ENCODE results near the gene AK3. TPM values are rescaled to one million over a fixed set of nuclear protein-coding genes. Genes with fewer than 3 reads are reported as not detected.

AK3 gene
- total and polyA plus RNA-seq, 2 donors (not counting 3 experiments of a cell fraction or from before 2014, with no cell fraction given), result 20.6 to 42.3 TPM

DNA sequence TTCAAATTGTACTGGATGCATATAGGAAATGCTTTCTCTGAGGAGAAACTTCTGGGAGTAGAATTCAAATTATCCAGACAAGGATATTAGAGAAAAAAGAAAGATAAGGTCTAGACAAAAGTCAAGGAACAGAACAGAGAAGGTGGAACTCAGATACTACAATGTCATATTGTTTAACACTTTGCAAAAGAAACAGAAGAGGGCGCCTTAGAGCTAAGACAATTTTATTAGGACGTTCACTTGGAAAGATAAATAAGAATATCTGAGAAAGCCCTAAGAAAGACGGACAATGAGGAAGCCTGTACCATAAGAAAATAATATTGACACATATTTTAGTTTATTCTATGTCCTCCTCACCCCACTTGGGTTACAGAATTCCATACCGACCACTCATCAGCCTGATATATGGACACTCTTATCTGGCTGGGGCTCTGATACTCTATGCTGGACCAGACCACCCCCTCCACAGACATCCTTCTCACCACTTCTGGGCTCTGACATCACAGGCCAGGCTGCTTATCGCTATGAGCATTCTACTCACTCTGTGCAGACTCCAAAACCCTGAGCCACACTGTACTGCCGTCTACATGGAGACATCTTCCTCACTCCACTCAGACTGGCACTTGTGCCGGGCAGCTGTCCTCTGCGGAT lies 9.1 kb upstream of the AK3 start:
- Histone ChIP-seq H3K4me2 (ENCODE audit: insufficient read depth, low read length) (no peak overlapping the region), H4K20me1 (replicated peaks; ENCODE audit: control insufficient read depth, extremely low read depth, insufficient read depth, low read length) (no peaks in the 10 kb centered on the region), H3K9me3 (replicated peaks; ENCODE audit: control insufficient read depth, insufficient read depth, low read length) (no peaks in the 10 kb centered on the region), H3K9ac (replicated peaks; ENCODE audit: extremely low read depth, insufficient read depth, low read length) (no peak overlapping the region), H3K27ac (ENCODE audit: insufficient read depth, low read depth, low read length) (no peak overlapping the region), H3K9me1 (replicated peaks; ENCODE audit: control insufficient read depth, extremely low read depth, insufficient read depth, low read length) (no peaks in the 10 kb centered on the region), H2AFZ (ENCODE audit: low read depth, low read length) (no peak overlapping the region), H3K79me2 (ENCODE audit: control insufficient read depth, insufficient read depth, low read length) (no peaks in the 10 kb centered on the region), H3K27me3 (ENCODE audit: control insufficient read depth in 2 of 2, insufficient read depth in 2 of 2, low read length in 2 of 2) (no peaks in the 10 kb centered on the region), H3K36me3 (ENCODE audit: control insufficient read depth in 2 of 2, extremely low read depth in 1 of 2, insufficient read depth in 2 of 2, low read length in 2 of 2) (no peaks in the 10 kb centered on the region), H3K4me1 (ENCODE audit: control insufficient read depth, extremely low read depth, insufficient read depth, low read length) (no peaks in the 10 kb centered on the region), H3K4me3 (replicated peaks in 1 of 3; ENCODE audit: insufficient read depth in 1 of 3, low read depth in 1 of 3, low read length in 3 of 3) (no peak overlapping the region)
- peak; percentile 57 for DNase-seq (ENCODE audit: low read depth, low spot score)
- TF ChIP-seq, protein P1, sequence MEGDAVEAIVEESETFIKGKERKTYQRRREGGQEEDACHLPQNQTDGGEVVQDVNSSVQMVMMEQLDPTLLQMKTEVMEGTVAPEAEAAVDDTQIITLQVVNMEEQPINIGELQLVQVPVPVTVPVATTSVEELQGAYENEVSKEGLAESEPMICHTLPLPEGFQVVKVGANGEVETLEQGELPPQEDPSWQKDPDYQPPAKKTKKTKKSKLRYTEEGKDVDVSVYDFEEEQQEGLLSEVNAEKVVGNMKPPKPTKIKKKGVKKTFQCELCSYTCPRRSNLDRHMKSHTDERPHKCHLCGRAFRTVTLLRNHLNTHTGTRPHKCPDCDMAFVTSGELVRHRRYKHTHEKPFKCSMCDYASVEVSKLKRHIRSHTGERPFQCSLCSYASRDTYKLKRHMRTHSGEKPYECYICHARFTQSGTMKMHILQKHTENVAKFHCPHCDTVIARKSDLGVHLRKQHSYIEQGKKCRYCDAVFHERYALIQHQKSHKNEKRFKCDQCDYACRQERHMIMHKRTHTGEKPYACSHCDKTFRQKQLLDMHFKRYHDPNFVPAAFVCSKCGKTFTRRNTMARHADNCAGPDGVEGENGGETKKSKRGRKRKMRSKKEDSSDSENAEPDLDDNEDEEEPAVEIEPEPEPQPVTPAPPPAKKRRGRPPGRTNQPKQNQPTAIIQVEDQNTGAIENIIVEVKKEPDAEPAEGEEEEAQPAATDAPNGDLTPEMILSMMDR (IDR thresholded peaks at IDR 0.05; ENCODE audit: extremely low read depth in 1 of 2, insufficient read depth in 1 of 2, low read depth in 1 of 2, low read length in 2 of 2), result peak; percentile 32 to 42
- TF ChIP-seq, protein P2, sequence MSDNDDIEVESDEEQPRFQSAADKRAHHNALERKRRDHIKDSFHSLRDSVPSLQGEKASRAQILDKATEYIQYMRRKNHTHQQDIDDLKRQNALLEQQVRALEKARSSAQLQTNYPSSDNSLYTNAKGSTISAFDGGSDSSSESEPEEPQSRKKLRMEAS (IDR thresholded peaks at IDR 0.05; ENCODE audit: insufficient read depth, insufficient read length), result no peak
- no TSS peak for BruUV-seq (replicated peaks)
- CTCF ChIA-PET, result interaction anchor here (0.7 to 2.6 kb wide), 28 partner anchors 8 to 1036 kb away, joined by 3 to 32 read pairs (median 4); partner anchors contain the start of genes AK3, JAK2 and SPATA6L
- dilution Hi-C loops (cut with MboI; ENCODE audit: extremely low pct_ligation_motif_present, low sequenced_read_pairs), result no loop called here
- intact Hi-C loops (cut with micrococcal nuclease), result loop anchor here (1.0 kb wide), 1 partner anchor 368 kb away; no protein-coding TSS in a partner anchor
- POLR2A ChIA-PET, result no interaction called here
- no peak for FAIRE-seq

GRCh38 chr9:4748612-4749011 lies 7.6 kb upstream of the AK3 start:
- H3K9me1 ChIP-seq (replicated peaks; ENCODE audit: control insufficient read depth, extremely low read depth, insufficient read depth, low read length), result no peaks in the 10 kb centered on the region
- H3K36me3 ChIP-seq (ENCODE audit: control insufficient read depth in 2 of 2, extremely low read depth in 1 of 2, insufficient read depth in 2 of 2, low read length in 2 of 2), result no peaks in the 10 kb centered on the region
- H3K27ac ChIP-seq (ENCODE audit: insufficient read depth, low read depth, low read length), result no peak overlapping the region
- H3K27me3 ChIP-seq (ENCODE audit: control insufficient read depth in 2 of 2, insufficient read depth in 2 of 2, low read length in 2 of 2), result no peaks in the 10 kb centered on the region
- no peak overlapping the region for H2AFZ ChIP-seq (ENCODE audit: low read depth, low read length)
- H4K20me1 ChIP-seq (replicated peaks; ENCODE audit: control insufficient read depth, extremely low read depth, insufficient read depth, low read length), result no peaks in the 10 kb centered on the region
- H3K9me3 ChIP-seq (replicated peaks; ENCODE audit: control insufficient read depth, insufficient read depth, low read length), result no peaks in the 10 kb centered on the region
- no peak for DNase-seq (ENCODE audit: low read depth, low spot score)
- BruUV-seq (replicated peaks), result no TSS peak
- FAIRE-seq, result no peak
- H3K9ac ChIP-seq (replicated peaks; ENCODE audit: extremely low read depth, insufficient read depth, low read length), result no peak overlapping the region
- CTCF ChIA-PET, result interaction anchor here (1.5 to 2.6 kb wide), 4 partner anchors 8 to 851 kb away, joined by 4 to 32 read pairs (median 18); partner anchors contain the start of gene AK3
- TF ChIP-seq GATA2 (IDR thresholded peaks at IDR 0.05; ENCODE audit: insufficient read depth, insufficient read length, low read depth, low read length) (no peak), MYC (IDR thresholded peaks at IDR 0.05; ENCODE audit: low read depth, low read length) (no peak), JUN (IDR thresholded peaks at IDR 0.05; ENCODE audit: borderline replicate concordance, insufficient read depth, insufficient read length, low read depth) (no peak), POLR2AphosphoS5 (IDR thresholded peaks at IDR 0.05; ENCODE audit: insufficient read depth, low read depth, low read length) (no peak), FOS (IDR thresholded peaks at IDR 0.05; ENCODE audit: borderline replicate concordance, insufficient read depth, low read length) (no peak), POLR2A (IDR thresholded peaks at IDR 0.05; ENCODE audit: low read depth, low read length) (no peak), EZH2 (IDR thresholded peaks at IDR 0.05; ENCODE audit: borderline replicate concordance, low read depth, low read length, severe bottlenecking) (no peak)
- TF ChIP-seq, protein P1 (IDR thresholded peaks at IDR 0.05; ENCODE audit: extremely low read depth in 1 of 2, insufficient read depth in 1 of 2, low read depth in 1 of 2, low read length in 2 of 2), result no peak
- TF ChIP-seq, protein P2 (IDR thresholded peaks at IDR 0.05; ENCODE audit: insufficient read depth, insufficient read length), result no peak
- no peak overlapping the region for H3K4me3 ChIP-seq (replicated peaks in 1 of 3; ENCODE audit: insufficient read depth in 1 of 3, low read depth in 1 of 3, low read length in 3 of 3)
- intact Hi-C loops (cut with micrococcal nuclease), result no loop called here
- H3K4me1 ChIP-seq (ENCODE audit: control insufficient read depth, extremely low read depth, insufficient read depth, low read length), result no peaks in the 10 kb centered on the region
- POLR2A ChIA-PET, result no interaction called here
- dilution Hi-C loops (cut with MboI; ENCODE audit: extremely low pct_ligation_motif_present, low sequenced_read_pairs), result no loop called here
- no peak overlapping the region for H3K4me2 ChIP-seq (ENCODE audit: insufficient read depth, low read length)
- no peaks in the 10 kb centered on the region for H3K79me2 ChIP-seq (ENCODE audit: control insufficient read depth, insufficient read depth, low read length)
